ENCODE results near the gene GSTA4. TPM values are rescaled to one million over a fixed set of nuclear protein-coding genes. Genes with fewer than 3 reads are reported as not detected.

The GSTA4 gene
- total RNA-seq, 1 donor from 2014 or later, result 72.9 TPM

GRCh38 chr6:53005663-53006250, 10.7 kb upstream of the GSTA4 start:
- H3K4me3 Mint-ChIP-seq, result no peak overlapping the region
- H3K27ac Mint-ChIP-seq, result no peak overlapping the region
- H3K9me3 Mint-ChIP-seq, result no peaks in the 10 kb centered on the region
- H3K27me3 Mint-ChIP-seq, result no peaks in the 10 kb centered on the region
- no peak for DNase-seq (ENCODE audit: extremely low spot score, unreplicated experiment)
- H3K4me1 Mint-ChIP-seq (ENCODE audit: unreplicated experiment), result no peaks in the 10 kb centered on the region
- TF ChIP-seq CTCF (conservative IDR thresholded peaks at IDR 0.05), result no peak
- peaks cover 45% of the 10 kb centered on the region for H3K36me3 Mint-ChIP-seq

GRCh38 chr6:52999456-52999855, 4.4 kb upstream of the GSTA4 start:
- H3K9me3 Mint-ChIP-seq, result peaks cover 4% of the 10 kb centered on the region
- no peak overlapping the region for H3K4me3 Mint-ChIP-seq

GRCh38 chr6:52998603-52999002, 3.5 kb upstream of the GSTA4 start:
- Mint-ChIP-seq H3K4me3 (no peak overlapping the region), H3K4me1 (ENCODE audit: unreplicated experiment) (peaks cover 11% of the 10 kb centered on the region), H3K27me3 (peaks cover 6% of the 10 kb centered on the region), H3K36me3 (peaks cover 4% of the 10 kb centered on the region), H3K27ac (no peak overlapping the region), H3K9me3 (peaks cover 4% of the 10 kb centered on the region)
- TF ChIP-seq CTCF (conservative IDR thresholded peaks at IDR 0.05), result no peak
- DNase-seq (ENCODE audit: extremely low spot score, unreplicated experiment), result no peak

More at GRCh38 chr6:52999456-52999855, 4.4 kb upstream of the GSTA4 start:
- Mint-ChIP-seq H3K4me1 (ENCODE audit: unreplicated experiment) (peaks cover 8% of the 10 kb centered on the region), H3K36me3 (peaks cover 8% of the 10 kb centered on the region), H3K27me3 (peaks cover 6% of the 10 kb centered on the region), H3K27ac (no peak overlapping the region)
- no peak for DNase-seq (ENCODE audit: extremely low spot score, unreplicated experiment)
- no peak for TF ChIP-seq CTCF (conservative IDR thresholded peaks at IDR 0.05)

- Mint-ChIP-seq H3K4me3 (peak overlapping the region; percentile 96), H3K4me1 (ENCODE audit: unreplicated experiment) (peaks cover 25% of the 10 kb centered on the region), H3K27me3 (peaks cover 6% of the 10 kb centered on the region), H3K9me3 (peaks cover 4% of the 10 kb centered on the region), H3K27ac (peak overlapping the region; percentile 100), H3K36me3 (peaks cover 14% of the 10 kb centered on the region)
- no peak for TF ChIP-seq CTCF (conservative IDR thresholded peaks at IDR 0.05)
- no peak for DNase-seq (ENCODE audit: extremely low spot score, unreplicated experiment)
These were observed 995 bp upstream of the GSTA4 start for GRCh38 chr6:52995913-52996645.

GRCh38 chr6:52994839-52995088, 320 bp downstream of the GSTA4 start:
- Mint-ChIP-seq H3K27me3 (peaks cover 6% of the 10 kb centered on the region), H3K4me1 (ENCODE audit: unreplicated experiment) (peaks cover 35% of the 10 kb centered on the region), H3K36me3 (peaks cover 24% of the 10 kb centered on the region), H3K9me3 (peaks cover 4% of the 10 kb centered on the region), H3K27ac (peak overlapping the region; percentile 100), H3K4me3 (peak overlapping the region; percentile 96)
- peak; percentile 74 for DNase-seq (ENCODE audit: extremely low spot score, unreplicated experiment)
- no peak for TF ChIP-seq CTCF (conservative IDR thresholded peaks at IDR 0.05)
